Measurements from ENCODE around the gene AMN. TPM values are rescaled to one million over a fixed set of nuclear protein-coding genes. Genes with fewer than 3 reads are reported as not detected.

Gene AMN
- total RNA-seq, 2 donors from 2014 or later, result 1.9 to 3.2 TPM

- Histone ChIP-seq H3K27ac (ENCODE audit: low read depth, low read length) (no peak overlapping the region), H3K4me1 (ENCODE audit: control insufficient read depth, insufficient read depth, low read length) (no peaks in the 10 kb centered on the region), H3K9me3 (ENCODE audit: control insufficient read depth, low read length) (no peaks in the 10 kb centered on the region), H3K27me3 (ENCODE audit: control insufficient read depth, insufficient read depth, low read length, poor library complexity, severe bottlenecking) (no peaks in the 10 kb centered on the region), H3K9ac (ENCODE audit: extremely low read depth, low read length, poor library complexity, severe bottlenecking) (no peak overlapping the region), H3K4me3 (ENCODE audit: low read length) (no peak overlapping the region), H3K36me3 (ENCODE audit: control insufficient read depth, insufficient read depth, low read length) (peaks cover 62% of the 10 kb centered on the region)
- H3K4me1 Mint-ChIP-seq, result no peaks in the 10 kb centered on the region
- H3K9me3 Mint-ChIP-seq, result no peaks in the 10 kb centered on the region
- no peaks in the 10 kb centered on the region for H3K27me3 Mint-ChIP-seq (ENCODE audit: insufficient read depth)
- no peak overlapping the region for H3K4me3 Mint-ChIP-seq
- WGBS, 2 experiments (ENCODE audit: insufficient coverage in 1 of 2, insufficient read length in 1 of 2), result 95 to 96% methylated on average over 16 to 18 of the region's 18 CpGs
- DNase-seq, result no peak
- H3K36me3 Mint-ChIP-seq (ENCODE audit: low read depth), result peaks cover 80% of the 10 kb centered on the region
- no peak overlapping the region for H3K27ac Mint-ChIP-seq
- TF ChIP-seq CTCF (conservative IDR thresholded peaks at IDR 0.05), result no peak
Observed at GRCh38 chr14:102939329-102939728, 16.9 kb downstream of the AMN start.

GRCh38 chr14:102939820-102940561 lies 17.5 kb downstream of the AMN start:
- peaks cover 63% of the 10 kb centered on the region for H3K36me3 ChIP-seq (ENCODE audit: control insufficient read depth, insufficient read depth, low read length)
- peaks cover 76% of the 10 kb centered on the region for H3K36me3 Mint-ChIP-seq (ENCODE audit: low read depth)
- H3K4me1 ChIP-seq (ENCODE audit: control insufficient read depth, insufficient read depth, low read length), result no peaks in the 10 kb centered on the region
- H3K4me1 Mint-ChIP-seq, result no peaks in the 10 kb centered on the region
- no peak overlapping the region for H3K4me3 Mint-ChIP-seq
- no peak overlapping the region for H3K4me3 ChIP-seq (ENCODE audit: low read length)
- no peak overlapping the region for H3K9ac ChIP-seq (ENCODE audit: extremely low read depth, low read length, poor library complexity, severe bottlenecking)
- H3K27ac ChIP-seq (ENCODE audit: low read depth, low read length), result no peak overlapping the region
- no peaks in the 10 kb centered on the region for H3K27me3 ChIP-seq (ENCODE audit: control insufficient read depth, insufficient read depth, low read length, poor library complexity, severe bottlenecking)
- no peaks in the 10 kb centered on the region for H3K9me3 Mint-ChIP-seq
- 93 to 97% methylated on average over 24 to 43 of the region's 43 CpGs for WGBS, 2 experiments (ENCODE audit: insufficient coverage in 1 of 2, insufficient read length in 1 of 2)
- H3K27ac Mint-ChIP-seq, result no peak overlapping the region
- H3K27me3 Mint-ChIP-seq (ENCODE audit: insufficient read depth), result no peaks in the 10 kb centered on the region
- no peak for TF ChIP-seq CTCF (conservative IDR thresholded peaks at IDR 0.05)
- no peaks in the 10 kb centered on the region for H3K9me3 ChIP-seq (ENCODE audit: control insufficient read depth, low read length)
- DNase-seq, result no peak

GRCh38 chr14:102940729-102941362 lies 18.4 kb downstream of the AMN start:
- no peak overlapping the region for H3K4me3 ChIP-seq (ENCODE audit: low read length)
- H3K4me1 ChIP-seq (ENCODE audit: control insufficient read depth, insufficient read depth, low read length), result no peaks in the 10 kb centered on the region
- H3K27me3 ChIP-seq (ENCODE audit: control insufficient read depth, insufficient read depth, low read length, poor library complexity, severe bottlenecking), result no peaks in the 10 kb centered on the region
- no peak overlapping the region for H3K27ac ChIP-seq (ENCODE audit: low read depth, low read length)
- H3K4me3 Mint-ChIP-seq, result no peak overlapping the region
- H3K36me3 ChIP-seq (ENCODE audit: control insufficient read depth, insufficient read depth, low read length), result peaks cover 71% of the 10 kb centered on the region
- DNase-seq, result no peak
- H3K27ac Mint-ChIP-seq, result no peak overlapping the region
- WGBS, 2 experiments (ENCODE audit: insufficient coverage in 1 of 2, insufficient read length in 1 of 2), result 95 to 97% methylated on average over 19 of the region's 19 CpGs
- H3K4me1 Mint-ChIP-seq, result no peaks in the 10 kb centered on the region
- no peak overlapping the region for H3K9ac ChIP-seq (ENCODE audit: extremely low read depth, low read length, poor library complexity, severe bottlenecking)
- H3K36me3 Mint-ChIP-seq (ENCODE audit: low read depth), result peaks cover 76% of the 10 kb centered on the region
- no peaks in the 10 kb centered on the region for H3K27me3 Mint-ChIP-seq (ENCODE audit: insufficient read depth)
- no peaks in the 10 kb centered on the region for H3K9me3 Mint-ChIP-seq
- H3K9me3 ChIP-seq (ENCODE audit: control insufficient read depth, low read length), result no peaks in the 10 kb centered on the region
- no peak for TF ChIP-seq CTCF (conservative IDR thresholded peaks at IDR 0.05)
